Measurements from ENCODE around the gene DPYSL5.

The DPYSL5 gene

DNA sequence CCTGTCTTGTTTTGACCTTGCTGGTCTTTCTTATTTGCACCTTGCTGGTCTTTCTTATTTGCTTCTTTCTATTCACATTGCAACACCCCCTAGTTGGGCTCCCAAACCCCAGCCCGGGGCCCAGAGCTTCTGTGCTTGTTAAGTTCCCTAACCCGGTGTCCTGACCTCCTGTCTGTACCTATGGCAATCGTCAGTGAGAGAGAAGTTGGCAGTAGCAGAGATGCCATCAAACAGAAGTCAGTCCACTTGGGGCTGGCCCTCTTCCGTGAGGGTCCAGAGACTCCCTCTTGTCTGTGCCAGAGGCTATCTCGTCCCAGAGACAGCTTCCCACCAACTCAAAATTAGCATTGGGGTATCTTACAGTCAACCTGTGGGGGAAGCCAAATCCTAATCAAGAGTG is 55.7 kb downstream of the DPYSL5 start:
- no peaks in the 10 kb centered on the region for H3K36me3 Mint-ChIP-seq (ENCODE audit: insufficient read depth)
- no peak for ATAC-seq (replicated peaks; ENCODE audit: extremely low read depth, poor library complexity, severe bottlenecking)
- no peak overlapping the region for H3K27ac Mint-ChIP-seq (ENCODE audit: low read depth)
- no peaks in the 10 kb centered on the region for H3K9me3 Mint-ChIP-seq
- no peaks in the 10 kb centered on the region for H3K4me1 Mint-ChIP-seq
- H3K4me3 Mint-ChIP-seq, result no peak overlapping the region
- peaks cover 52% of the 10 kb centered on the region for H3K27me3 Mint-ChIP-seq
- no peak for DNase-seq (ENCODE audit: low spot score in 2 of 2)

DNA sequence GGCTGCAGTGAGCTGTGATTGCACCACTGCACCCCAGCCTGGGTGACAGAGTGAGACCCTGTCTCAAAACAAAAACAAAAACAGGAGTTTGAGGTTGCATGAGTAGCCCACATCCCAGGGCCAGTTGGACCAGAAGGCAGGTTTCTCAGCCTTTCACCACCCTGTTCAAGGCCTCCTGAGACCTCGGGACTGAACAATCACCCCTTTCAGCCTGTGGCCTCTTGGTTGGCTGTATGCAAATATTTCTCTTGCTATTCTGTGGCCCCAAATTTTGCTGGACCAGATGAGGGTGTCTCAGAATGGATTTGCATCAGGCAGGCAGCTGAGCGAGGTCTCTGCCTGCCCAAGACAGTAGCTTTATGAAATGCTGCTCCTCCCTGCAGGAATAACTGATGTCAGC is 56.9 kb downstream of the DPYSL5 start:
- ATAC-seq (replicated peaks; ENCODE audit: extremely low read depth, poor library complexity, severe bottlenecking) (no peak), DNase-seq (ENCODE audit: low spot score in 2 of 2) (no peak)
- Mint-ChIP-seq H3K36me3 (ENCODE audit: insufficient read depth) (no peaks in the 10 kb centered on the region), H3K27me3 (peaks cover 53% of the 10 kb centered on the region), H3K4me1 (no peaks in the 10 kb centered on the region), H3K4me3 (no peak overlapping the region), H3K27ac (ENCODE audit: low read depth) (no peak overlapping the region), H3K9me3 (no peaks in the 10 kb centered on the region)

DNA sequence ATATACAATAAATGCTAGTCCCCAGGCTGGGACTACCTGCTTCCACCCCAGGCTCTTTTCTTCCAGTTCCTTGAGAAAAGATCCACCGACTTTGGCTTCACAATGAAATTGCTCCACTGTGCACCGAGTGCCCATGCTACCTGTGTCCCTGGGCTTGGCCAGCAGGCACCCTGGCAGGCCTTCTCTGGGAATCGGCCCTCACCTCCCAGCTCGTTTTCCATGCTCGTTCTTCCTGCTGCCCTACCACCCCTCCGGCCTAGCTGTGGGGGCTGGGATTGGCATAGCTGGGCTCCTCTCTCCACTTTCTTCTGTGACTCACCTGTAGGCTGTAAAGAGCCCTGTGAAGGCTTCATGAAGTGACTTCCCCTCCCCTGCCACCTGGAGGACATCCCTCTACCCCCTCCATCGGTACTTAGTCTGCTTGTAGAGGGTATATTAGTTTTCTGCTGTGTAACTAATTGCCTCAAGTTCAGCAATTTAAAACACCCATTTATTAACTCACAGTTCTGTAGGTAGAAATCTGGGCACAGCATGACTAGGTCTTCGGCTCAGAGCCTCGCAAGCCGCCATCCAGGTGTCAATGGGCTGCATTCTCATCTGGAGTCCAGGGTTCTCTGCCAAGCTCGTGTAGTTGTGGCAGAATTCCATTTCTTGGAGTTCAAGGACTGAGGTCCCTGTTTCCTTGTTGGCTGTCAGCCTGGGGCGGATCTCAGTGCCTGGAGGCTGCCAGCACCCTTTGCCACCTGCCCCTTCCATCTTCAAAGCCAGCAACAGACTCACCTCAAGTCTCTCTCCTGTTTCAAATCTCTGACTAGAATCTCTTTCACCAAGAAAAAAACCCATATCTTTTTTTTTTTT is 57.6 kb downstream of the DPYSL5 start:
- no peak for DNase-seq (ENCODE audit: low spot score in 2 of 2)
- no peak for ATAC-seq (replicated peaks; ENCODE audit: extremely low read depth, poor library complexity, severe bottlenecking)
- H3K4me3 Mint-ChIP-seq, result no peak overlapping the region
- no peaks in the 10 kb centered on the region for H3K36me3 Mint-ChIP-seq (ENCODE audit: insufficient read depth)
- peaks cover 60% of the 10 kb centered on the region for H3K27me3 Mint-ChIP-seq
- H3K4me1 Mint-ChIP-seq, result no peaks in the 10 kb centered on the region
- no peaks in the 10 kb centered on the region for H3K9me3 Mint-ChIP-seq
- H3K27ac Mint-ChIP-seq (ENCODE audit: low read depth), result no peak overlapping the region

DNA sequence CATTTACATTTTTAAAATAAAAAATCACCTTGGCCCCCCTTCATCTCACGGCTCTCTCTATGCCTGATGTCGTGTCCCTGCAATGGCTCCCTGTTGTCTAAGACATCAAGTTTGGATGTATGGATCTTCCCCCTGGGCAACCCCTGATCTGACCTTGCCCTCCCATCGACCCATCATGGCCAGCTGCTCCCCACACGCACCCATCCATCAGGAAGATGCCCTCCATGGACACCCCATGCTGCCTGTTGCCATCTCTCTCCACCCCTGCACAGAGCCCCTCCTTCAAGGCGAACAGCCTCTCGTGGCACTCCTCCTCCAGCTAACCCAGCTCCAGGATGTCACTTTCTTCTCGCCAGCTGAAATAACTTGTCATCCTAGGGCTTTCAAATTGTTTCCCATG is 59.5 kb downstream of the DPYSL5 start:
- DNase-seq (ENCODE audit: low spot score in 2 of 2) (no peak), ATAC-seq (replicated peaks; ENCODE audit: extremely low read depth, poor library complexity, severe bottlenecking) (no peak)
- H3K4me3 Mint-ChIP-seq, result no peak overlapping the region
- H3K27ac Mint-ChIP-seq (ENCODE audit: low read depth), result no peak overlapping the region
- H3K4me1 Mint-ChIP-seq, result no peaks in the 10 kb centered on the region
- no peaks in the 10 kb centered on the region for H3K9me3 Mint-ChIP-seq
- no peaks in the 10 kb centered on the region for H3K36me3 Mint-ChIP-seq (ENCODE audit: insufficient read depth)
- peaks cover 70% of the 10 kb centered on the region for H3K27me3 Mint-ChIP-seq

DNA sequence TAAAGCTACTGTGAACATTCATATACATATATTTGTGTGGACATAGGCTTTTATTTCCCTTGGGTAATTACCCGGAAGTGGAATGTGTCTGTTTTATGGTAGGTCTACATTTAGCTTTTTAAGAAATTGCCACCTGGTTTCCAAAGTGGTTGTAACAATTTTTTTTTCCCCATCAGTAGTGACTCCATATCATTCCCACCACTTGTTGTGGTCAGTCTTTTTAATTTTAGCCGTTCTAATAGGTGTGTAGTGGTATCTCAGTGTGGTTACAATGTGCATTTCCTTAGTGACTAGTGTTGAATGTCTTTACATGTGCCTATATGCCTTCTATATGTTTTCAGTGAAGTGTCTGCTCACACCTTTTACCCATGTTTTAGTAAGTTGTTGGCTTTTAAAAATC is 62.2 kb downstream of the DPYSL5 start:
- H3K4me1 Mint-ChIP-seq, result no peaks in the 10 kb centered on the region
- H3K27ac Mint-ChIP-seq (ENCODE audit: low read depth), result no peak overlapping the region
- DNase-seq (ENCODE audit: low spot score in 2 of 2), result no peak
- no peaks in the 10 kb centered on the region for H3K36me3 Mint-ChIP-seq (ENCODE audit: insufficient read depth)
- H3K27me3 Mint-ChIP-seq, result peaks cover 67% of the 10 kb centered on the region
- H3K4me3 Mint-ChIP-seq, result no peak overlapping the region
- no peak for ATAC-seq (replicated peaks; ENCODE audit: extremely low read depth, poor library complexity, severe bottlenecking)
- no peaks in the 10 kb centered on the region for H3K9me3 Mint-ChIP-seq

DNA sequence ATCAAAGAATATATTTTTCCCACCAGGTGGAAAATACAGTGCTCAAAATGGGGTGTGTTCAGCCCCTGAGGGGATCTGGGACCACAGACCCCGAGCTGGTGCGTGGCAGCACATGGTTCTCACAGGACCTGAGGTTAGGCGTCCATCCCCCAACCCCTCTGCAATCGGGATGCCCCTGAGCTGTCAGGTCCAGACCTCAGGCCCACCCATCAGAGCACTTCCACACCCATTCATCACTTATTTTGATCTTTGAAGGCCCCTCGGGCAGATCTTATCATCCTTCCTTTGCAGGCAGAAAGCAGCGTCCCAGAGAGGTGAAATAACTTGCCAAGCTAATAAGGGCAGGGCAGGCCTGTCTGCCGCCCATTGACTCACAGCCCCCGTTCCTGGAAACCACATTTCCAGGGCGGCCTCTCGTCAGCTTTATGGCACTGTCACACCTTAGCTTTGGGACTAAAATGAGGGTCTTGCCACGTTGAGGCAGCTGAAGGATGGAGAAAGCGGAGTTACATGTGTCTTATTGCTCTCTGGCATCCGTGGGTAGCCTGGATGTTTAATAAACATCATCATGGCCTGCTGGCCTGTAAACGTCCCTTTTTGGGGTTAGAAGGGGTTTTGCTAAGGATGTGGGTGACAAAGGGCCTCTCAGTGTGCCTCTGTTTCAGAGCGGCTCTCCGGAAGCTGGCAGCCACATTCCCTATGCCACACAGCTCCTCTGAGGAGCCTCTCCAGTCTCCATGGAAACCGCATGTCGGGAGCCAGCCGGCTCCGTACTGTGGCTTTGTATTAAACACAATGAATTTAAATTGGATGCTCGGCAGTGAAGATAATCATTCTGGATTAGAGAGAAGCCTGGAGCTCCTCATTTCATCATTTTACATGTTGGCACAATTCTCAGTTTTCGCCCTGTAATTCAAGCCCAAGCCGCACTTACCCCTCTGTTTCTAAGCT is 64.3 kb downstream of the DPYSL5 start:
- Mint-ChIP-seq H3K9me3 (no peaks in the 10 kb centered on the region), H3K4me3 (no peak overlapping the region), H3K27me3 (peaks cover 52% of the 10 kb centered on the region), H3K27ac (ENCODE audit: low read depth) (no peak overlapping the region), H3K36me3 (ENCODE audit: insufficient read depth) (no peaks in the 10 kb centered on the region), H3K4me1 (no peaks in the 10 kb centered on the region)
- DNase-seq (ENCODE audit: low spot score in 2 of 2) (no peak), ATAC-seq (replicated peaks; ENCODE audit: extremely low read depth, poor library complexity, severe bottlenecking) (no peak)

DNA sequence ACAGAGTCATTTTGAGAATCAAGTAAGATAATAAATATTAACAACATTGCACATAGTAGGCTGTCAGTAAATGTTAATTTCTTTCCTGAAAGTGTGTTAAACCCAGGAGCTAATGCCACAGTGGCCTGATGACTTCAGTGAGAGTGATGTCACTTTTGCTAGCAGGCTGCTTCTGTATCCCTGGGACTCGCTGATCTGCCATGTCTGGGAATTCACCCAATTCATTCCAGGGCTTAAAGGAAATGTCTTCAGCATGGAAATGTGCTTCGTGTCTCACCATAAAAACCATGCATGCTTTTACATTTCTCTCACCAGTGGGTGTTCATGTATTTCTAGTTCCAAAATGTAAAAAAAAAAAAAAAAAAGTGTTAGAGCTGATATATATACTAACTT is 65.7 kb downstream of the DPYSL5 start:
- Mint-ChIP-seq H3K4me3 (no peak overlapping the region), H3K27me3 (peaks cover 38% of the 10 kb centered on the region), H3K36me3 (ENCODE audit: insufficient read depth) (no peaks in the 10 kb centered on the region), H3K4me1 (no peaks in the 10 kb centered on the region), H3K9me3 (no peaks in the 10 kb centered on the region), H3K27ac (ENCODE audit: low read depth) (no peak overlapping the region)
- DNase-seq (ENCODE audit: low spot score in 2 of 2) (no peak), ATAC-seq (replicated peaks; ENCODE audit: extremely low read depth, poor library complexity, severe bottlenecking) (no peak)

DNA sequence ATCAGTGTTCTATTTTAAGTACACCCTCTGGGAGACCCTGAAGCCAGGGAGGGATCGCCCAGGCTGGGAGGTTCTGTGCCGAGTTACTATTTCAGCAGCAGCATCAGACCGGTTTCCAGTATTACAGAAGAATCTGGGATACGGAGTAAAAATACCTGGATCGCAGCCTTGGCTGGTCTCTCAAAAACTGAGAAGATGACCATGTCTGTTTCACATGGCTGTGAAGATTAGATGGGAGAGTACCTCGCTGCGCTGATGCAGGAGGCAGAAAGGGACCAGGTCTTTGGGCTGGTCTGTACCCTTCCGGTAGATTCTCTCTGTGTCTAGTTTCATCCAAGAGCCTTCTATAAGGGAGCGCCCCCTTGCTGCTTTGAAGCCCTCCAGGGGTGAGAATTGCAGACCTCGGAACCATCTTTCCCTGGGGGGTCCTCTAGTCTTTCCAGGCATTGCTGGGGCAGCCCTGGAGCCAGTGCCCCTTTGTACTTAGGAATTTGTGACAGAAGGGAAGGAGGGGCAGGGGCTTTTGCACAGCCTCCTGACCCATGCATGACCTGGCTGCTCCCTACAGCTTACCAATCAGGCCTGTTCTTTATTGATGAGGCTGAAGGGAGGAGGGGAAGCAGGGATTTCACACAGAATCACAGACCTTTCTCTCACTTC is 66.2 kb downstream of the DPYSL5 start:
- no peaks in the 10 kb centered on the region for H3K36me3 Mint-ChIP-seq (ENCODE audit: insufficient read depth)
- no peaks in the 10 kb centered on the region for H3K9me3 Mint-ChIP-seq
- no peaks in the 10 kb centered on the region for H3K4me1 Mint-ChIP-seq
- no peak overlapping the region for H3K27ac Mint-ChIP-seq (ENCODE audit: low read depth)
- no peak overlapping the region for H3K4me3 Mint-ChIP-seq
- DNase-seq (ENCODE audit: low spot score in 2 of 2), result no peak
- ATAC-seq (replicated peaks; ENCODE audit: extremely low read depth, poor library complexity, severe bottlenecking), result no peak
- H3K27me3 Mint-ChIP-seq, result peaks cover 33% of the 10 kb centered on the region

DNA sequence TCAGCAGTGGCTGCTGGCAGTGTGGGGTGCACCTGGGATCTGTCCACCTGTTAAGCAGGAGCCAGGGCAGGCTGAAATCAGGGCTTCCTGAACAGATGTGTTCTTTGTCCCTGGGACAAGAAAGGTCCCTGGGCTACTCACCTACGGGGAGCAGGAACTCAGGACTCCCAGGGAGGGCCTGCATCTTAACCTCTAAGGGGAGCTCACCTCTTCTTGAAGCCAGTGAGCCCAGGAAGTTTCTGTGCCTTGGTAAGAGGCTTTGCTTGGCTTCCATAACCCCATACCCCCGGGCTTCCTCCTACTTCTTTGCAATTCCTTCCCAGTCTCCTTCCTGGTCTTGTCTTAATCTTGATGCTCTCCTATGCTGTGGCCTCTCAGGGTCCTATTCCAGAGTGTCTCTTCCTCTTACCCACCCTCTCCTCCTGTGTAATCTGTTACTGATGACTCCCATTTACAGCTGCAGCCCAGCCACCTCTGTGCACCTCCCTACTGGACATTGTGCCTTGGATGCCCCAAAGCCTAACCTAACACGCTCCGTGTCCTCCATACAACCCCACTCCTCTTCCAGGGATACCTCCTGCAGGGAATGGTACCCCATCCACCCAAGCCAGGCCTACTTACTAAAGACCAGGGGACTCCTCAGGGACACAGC is 66.9 kb downstream of the DPYSL5 start:
- no peak for ATAC-seq (replicated peaks; ENCODE audit: extremely low read depth, poor library complexity, severe bottlenecking)

DNA sequence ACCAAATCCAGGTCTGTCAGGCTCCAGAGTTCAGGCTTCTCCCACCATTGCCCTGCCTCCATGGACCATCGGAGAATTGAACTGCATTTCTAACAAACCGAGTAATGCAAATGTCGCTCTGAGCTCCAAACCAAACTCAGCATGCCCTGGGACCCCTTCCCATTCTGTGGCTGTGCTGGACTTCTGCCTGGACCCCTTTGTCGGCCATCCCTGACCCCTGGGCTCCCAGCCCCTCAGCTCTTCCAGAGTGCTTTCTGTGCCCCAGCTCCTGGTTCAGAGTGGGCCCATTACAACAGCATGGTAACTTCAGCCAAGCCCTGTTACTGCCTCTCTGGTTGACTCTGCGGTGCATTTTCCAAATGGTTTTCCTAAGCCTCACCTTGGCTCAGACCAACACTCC is 67.4 kb downstream of the DPYSL5 start:
- H3K4me1 Mint-ChIP-seq, result no peaks in the 10 kb centered on the region
- H3K36me3 Mint-ChIP-seq (ENCODE audit: insufficient read depth), result no peaks in the 10 kb centered on the region
- DNase-seq (ENCODE audit: low spot score in 2 of 2) (no peak), ATAC-seq (replicated peaks; ENCODE audit: extremely low read depth, poor library complexity, severe bottlenecking) (no peak)
- H3K27me3 Mint-ChIP-seq, result peaks cover 23% of the 10 kb centered on the region
- no peak overlapping the region for H3K4me3 Mint-ChIP-seq
- H3K27ac Mint-ChIP-seq (ENCODE audit: low read depth), result no peak overlapping the region
- no peaks in the 10 kb centered on the region for H3K9me3 Mint-ChIP-seq

More for the DNA sequence above, 66.9 kb downstream of the DPYSL5 start:
- Mint-ChIP-seq H3K27me3 (peaks cover 28% of the 10 kb centered on the region), H3K4me3 (no peak overlapping the region), H3K27ac (ENCODE audit: low read depth) (no peak overlapping the region), H3K36me3 (ENCODE audit: insufficient read depth) (no peaks in the 10 kb centered on the region), H3K9me3 (no peaks in the 10 kb centered on the region), H3K4me1 (no peaks in the 10 kb centered on the region)
- no peak for DNase-seq (ENCODE audit: low spot score in 2 of 2)

DNA sequence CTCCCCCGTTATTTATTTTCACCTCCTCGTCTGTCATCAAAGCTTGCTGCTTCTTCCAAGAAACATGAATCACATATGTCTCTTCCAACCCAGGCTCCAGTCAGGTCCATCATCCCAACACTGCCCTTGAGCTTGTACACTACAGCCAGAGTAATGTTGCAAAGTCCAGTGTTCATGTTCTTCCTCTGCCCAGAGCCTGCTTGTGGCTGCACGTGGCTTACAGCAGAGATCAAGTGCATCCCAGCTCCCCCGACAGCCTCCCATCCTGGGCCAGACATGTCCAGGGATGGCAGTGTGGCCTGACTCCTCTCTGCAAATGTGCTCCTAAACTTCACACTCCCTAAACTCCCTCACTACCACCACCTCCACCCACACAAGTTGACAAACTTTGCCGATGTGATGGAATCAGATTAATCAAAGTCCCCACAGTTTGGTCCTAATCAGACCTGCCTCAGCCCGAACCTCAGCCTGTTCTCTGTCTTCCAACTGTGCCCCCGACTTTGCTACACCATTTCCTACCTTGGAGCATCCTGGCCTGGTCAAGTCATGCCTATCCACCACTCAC is 68.3 kb downstream of the DPYSL5 start:
- no peaks in the 10 kb centered on the region for H3K9me3 Mint-ChIP-seq
- H3K4me1 Mint-ChIP-seq, result no peaks in the 10 kb centered on the region
- H3K27ac Mint-ChIP-seq (ENCODE audit: low read depth), result no peak overlapping the region
- H3K4me3 Mint-ChIP-seq, result no peak overlapping the region
- peaks cover 16% of the 10 kb centered on the region for H3K27me3 Mint-ChIP-seq
- ATAC-seq (replicated peaks; ENCODE audit: extremely low read depth, poor library complexity, severe bottlenecking), result no peak
- no peaks in the 10 kb centered on the region for H3K36me3 Mint-ChIP-seq (ENCODE audit: insufficient read depth)
- DNase-seq (ENCODE audit: low spot score in 2 of 2), result no peak
